Ecto neural progenitor cell (in vitro differentiated cells): ENCODE data around the gene SERGEF.
"Not testable (repeated sequence)": the region's sequence is repeated elsewhere in the genome, so short reads cannot be mapped to it uniquely, and the experiment has no call there.

Experiments used
- DNase-seq: peaks from one replicate; pipeline ENCODE4 v3.0.0-alpha.2; 2018; ENCODE audit warnings: low spot score

The SERGEF gene

DNA sequence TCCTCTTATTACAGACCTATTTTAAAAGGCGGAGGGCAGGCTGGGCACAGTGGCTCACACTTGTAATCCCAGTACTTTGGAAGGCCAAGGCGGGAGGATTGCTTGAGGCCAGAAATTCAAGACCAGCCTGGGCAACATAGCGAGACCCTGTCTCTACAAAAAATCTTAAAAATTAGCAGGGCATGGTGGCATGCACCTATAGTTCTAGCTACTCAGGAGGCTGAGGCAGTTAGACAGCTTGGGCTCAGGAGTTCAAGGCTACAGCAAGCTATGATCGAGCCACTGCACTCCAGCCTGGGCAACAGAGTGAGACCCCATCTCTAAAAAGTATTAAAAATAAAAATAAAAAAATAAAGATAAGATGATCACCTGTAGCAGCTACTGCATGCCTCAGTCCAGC is 12.7 kb downstream of the SERGEF start:
- DNase-seq = not testable (repeated sequence)

DNA sequence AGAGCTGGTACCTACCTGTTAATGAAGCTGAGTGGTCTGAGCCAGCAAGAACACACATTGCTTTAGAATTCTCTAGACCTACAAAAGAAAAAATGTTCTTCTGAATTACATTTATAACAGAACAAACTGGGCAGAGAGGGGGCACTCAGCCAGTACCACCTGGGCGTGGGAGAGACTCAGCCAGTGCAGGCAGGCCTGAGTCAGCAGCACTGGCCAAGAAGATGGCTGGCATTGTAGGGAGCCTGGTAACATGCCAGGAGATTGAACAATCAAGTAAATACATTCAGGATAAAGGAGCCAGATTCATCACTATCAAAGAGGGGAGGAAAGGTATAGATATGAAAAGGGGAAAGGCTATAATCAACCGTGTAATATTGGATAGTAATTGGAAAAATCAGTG is 19.9 kb downstream of the SERGEF start:
- no peak for DNase-seq

DNA sequence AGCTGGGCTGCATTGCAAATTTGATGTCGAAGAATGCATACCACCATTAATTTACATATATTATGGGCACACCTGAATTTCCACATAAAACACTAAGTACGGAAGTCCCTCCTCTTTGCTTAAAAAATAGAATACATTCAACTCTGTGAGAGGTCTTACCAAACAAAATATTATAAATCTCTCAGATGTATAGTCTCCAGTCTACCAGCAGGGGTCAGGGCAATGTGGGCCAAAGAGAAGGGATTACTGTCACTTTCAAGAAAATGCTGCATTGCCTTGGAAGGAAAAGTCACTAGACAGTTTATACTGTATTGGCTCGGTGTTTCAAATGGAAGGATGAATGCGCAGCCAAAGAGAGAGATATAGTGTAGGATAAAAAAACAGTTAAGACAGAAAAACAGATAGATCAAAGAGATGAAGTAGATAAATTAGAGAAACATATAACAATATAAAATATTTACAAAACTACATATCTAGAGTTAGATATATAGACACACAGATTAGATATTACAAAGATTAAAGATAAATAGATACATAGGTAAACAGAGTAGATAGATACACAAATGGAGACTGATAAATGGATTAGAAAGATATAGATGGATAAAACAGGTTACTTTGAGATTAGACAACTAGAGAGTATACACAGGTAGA is 20.9 kb downstream of the SERGEF start:
- DNase-seq = no peak

DNA sequence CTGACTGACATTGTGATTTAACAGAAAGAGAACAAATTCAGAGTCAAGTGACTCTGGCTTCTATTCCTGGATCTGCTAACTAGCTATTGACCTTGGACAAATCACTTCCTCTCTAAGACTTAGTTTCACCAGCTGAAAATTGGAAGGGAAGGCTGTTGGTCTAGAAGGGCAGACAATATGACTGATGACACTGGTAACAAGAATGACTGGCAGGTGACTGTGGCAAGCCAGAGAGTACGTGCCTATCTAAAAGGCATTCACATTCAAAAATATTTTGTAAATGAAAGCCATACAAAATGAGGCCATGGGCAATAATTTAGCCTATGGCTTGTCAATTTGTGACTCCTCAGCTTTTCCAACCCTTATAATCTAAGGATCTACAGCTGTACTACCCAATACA is 23.5 kb downstream of the SERGEF start:
- no peak for DNase-seq

DNA sequence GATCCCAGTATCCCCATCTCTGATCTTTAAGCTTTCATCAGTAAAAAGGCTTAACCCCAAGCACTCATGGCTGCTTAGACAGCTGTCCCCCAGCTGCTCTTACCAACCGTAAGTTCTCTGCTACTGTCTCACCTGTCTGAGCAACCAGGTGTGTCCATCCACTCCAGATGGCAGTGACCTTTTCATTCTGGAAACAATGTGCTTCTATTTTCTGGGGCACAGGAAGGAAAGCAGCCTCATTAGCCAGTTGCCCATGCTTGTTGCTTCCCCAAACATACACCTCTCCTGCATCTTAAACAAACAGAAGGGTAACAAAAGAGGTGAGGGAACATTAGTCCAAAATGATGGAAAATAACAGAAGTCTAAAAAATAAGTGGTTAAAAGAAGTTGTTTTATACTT is 24.4 kb downstream of the SERGEF start:
- no peak for DNase-seq

DNA sequence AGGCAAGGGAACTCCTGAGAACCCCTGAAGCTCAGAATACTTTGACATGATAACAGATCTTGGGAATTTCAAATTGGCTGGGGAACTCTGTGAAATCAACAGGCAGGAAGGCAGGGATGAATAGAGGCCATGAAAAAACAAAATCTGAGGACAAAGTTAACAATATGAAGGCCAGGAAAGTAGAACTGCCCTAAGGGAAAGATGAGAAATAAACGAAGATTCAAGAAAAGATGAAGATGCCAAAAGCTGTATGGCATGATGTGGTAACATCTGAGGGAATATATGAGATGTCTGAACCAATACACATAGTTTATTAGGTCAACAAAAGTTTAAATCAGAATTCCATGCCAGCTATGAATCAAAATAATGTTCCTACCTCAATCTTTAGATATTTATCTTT is 25.0 kb downstream of the SERGEF start:
- DNase-seq = no peak

DNA sequence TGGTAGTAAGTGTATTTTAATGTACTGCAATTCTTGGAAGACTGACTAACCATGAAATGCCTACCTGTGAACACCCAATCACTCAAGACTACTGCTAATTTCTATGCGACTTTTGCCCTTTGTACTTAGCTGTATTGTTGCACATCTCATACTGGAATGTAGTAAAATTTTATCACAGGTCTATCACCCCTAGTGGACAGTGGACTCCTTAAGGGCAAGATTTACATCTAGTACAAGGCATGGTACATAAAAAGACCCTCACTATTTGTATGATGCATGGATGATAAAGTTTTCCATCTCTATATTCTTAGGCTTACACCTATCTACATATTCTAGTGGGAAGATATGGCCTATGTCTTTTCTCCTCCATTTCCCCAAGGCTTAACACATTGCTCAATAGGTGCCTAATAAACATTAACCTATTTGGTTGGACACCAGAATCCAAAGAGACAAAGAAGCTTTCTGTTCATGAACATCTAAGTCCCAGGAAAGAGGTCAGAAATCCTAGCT is 26.1 kb downstream of the SERGEF start:
- DNase-seq = no peak

DNA sequence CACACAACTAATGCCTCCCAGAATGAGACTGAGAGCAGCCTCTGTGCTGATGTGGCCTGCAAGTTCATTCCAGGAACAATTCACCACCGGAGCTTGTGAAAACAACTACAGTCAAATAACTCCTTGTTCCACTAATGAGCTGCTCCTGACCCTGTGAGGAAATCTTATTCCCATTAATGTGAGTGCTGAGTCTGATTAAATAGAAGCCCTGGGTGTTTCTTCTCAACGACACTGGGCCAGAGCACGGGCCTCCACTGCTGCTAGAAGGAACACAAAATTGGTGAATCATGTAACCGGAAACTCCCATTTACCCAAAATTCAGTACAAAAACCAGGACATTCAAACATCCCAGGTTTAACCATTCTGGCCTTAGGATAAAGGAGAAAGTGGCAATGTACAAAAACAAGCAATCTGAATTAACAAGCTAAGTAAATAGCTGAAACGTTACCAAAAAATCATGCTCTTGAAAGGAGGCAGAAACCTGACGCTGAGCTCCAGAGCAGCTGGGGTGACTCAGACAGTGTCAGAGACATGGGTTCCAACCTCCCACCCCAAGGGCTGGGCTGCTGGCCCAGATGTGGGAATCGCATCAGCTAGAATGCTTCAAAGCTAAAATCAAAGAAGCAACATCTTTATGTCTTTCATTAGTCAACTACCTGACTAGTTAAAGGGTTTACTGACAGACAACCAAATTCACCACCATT is 26.7 kb downstream of the SERGEF start:
- no peak for DNase-seq

DNA sequence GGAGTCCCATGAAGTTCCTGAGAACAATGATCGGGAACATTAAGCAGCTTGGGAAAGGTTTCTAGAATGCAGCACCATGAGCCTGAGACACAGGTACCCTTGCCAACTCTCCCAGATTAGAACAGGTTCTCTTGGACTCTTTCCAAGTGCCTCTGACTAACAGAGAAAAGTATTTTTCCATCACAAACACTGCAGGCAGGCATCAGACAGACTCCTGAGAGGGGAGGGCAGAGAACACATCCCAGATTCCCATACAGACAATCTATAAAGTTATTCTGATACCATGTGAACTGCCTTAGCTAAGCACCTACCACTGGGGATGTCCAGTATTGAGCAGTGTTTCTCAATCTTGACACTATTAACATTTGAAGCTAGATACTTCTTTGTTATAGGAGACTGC is 27.3 kb downstream of the SERGEF start:
- no peak for DNase-seq

DNA sequence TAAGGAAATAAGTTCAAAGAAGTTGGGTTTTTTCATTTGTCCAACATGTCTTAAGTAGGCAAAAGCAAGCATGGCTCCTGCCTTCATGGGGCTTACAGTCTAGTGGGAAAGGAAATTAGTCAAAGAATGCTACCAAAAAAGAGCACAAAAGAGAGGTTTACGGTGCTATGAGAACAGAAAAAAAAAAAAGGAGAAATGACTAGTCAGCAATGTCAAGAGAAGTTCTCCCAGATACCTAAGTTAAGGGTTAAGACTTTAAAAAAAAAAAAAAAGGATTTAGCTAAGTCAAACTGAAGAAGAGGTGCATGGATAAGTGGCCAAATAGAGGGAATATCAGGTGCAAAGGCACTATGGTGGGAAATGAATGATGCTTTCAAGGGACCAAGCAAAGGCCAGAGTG is 29.3 kb downstream of the SERGEF start:
- no peak for DNase-seq

DNA sequence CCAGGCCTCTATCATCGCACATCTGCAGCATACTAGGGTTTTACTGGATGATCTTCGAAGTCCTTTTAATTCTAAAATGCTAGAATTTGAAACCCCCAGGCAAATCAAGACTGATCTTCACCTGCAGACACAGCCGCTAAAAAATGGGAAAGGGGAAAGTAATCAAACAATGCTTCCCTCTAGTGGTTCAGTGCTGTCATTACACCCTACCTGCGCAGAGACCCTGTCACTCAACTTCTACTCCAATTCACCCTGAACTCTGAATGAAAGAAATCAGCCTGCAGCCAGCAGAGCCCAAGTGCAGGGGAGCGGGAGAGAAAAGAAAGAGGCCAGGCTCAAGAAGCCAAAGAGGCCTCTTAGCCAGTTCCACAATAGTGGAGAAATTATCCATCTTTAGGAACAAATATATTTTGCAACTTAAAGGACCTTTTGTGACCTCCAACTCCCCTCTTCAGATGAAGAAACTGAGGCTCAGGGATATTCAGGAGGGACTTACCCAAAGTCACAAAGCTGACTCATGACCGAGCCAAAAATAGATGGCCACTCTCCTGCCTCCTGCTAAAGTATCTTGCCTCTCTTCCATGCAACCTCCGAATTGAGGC is 33.0 kb downstream of the SERGEF start:
- DNase-seq = peak; percentile 51

DNA sequence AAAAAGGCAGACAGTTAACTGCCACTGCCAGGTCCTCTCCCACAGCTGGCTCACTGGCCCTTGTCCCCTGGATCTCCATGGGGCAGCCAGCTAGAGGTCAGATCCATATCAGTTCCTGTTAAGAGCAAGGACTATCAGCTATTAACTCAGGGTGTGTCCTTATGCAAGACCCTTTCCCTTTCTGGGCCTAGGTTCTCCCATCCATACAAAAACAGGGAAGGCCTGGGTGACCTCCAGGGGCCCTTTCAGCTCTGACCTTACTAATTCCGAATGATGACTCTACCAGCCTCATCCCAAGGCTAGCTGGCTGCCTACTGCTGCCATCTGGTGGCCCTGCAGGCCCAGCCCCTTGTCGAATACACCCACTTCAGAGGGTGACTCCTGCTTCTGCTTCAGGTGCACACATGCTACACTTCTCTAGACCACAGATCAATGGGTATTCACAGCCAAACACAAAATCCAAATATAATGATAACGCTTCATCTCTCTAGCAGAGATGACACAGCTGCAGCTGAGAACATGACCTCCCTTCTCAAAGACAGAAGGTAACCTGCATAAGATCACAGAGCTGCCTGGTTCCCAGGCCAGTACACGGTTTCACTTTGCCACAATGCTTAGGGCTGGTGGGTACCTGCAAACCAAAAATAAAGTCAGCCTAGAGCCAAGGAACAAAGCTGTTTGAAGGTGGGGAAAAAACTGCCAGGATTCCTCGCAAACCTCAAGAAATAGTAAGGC is 34.1 kb downstream of the SERGEF start:
- DNase-seq = peak; percentile 76

DNA sequence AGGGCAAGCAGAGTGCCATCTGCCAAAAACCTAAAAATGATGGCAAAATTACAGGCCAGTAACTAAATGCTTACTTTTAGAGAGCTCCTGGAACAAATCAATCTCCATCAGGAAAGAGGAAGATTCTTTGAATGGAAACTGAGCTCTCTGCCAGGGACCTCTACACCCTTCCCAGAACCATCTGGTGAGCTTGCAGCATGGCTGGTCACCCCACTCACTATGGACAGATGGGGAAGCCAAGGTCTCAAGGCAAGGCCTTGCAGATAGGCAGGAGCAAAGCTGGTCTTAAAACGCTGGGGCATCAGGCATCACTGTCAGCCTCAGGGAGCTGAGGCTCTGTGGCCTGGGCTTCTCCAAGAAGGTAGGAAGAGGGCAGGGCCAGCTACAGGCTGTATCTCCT is 36.2 kb downstream of the SERGEF start:
- no peak for DNase-seq

DNA sequence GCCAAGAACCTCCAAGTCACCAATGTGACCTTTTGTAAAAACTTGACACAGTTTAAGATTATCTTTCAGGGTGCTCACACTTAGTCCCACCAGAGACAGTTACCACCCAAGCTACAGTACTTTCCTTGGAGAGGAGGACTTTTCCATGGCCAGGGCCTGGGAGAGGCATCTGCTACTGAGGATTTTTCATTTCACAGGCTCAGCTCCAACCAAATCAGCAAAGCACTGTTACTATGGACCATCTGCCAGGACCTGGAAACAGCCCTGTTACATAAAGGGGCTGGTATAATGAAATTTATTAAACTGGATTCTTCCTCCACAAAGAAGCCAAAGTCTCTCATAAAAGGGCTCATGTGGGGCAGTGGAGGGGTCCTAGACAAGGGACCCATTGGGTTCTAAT is 38.6 kb downstream of the SERGEF start:
- DNase-seq = no peak

DNA sequence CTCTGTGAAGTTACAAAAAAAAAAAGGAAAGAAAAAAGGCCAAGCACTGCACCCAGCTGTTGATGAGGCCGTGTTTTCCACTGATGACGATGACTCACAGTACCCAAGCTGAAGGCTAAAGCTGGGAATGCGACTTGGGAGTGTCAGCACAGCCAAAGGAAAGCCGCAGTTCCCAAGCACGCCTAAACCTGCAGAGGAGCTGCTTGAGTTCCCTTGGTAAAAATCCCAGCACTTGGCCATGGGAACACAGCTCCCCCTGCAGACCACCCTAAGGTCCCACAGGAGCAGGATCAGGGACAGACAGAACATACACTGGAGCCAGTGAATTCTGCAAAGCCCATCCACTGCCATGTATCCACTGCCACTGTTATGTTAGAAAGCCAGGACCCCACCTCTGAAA is 39.9 kb downstream of the SERGEF start:
- DNase-seq = peak; percentile 73

DNA sequence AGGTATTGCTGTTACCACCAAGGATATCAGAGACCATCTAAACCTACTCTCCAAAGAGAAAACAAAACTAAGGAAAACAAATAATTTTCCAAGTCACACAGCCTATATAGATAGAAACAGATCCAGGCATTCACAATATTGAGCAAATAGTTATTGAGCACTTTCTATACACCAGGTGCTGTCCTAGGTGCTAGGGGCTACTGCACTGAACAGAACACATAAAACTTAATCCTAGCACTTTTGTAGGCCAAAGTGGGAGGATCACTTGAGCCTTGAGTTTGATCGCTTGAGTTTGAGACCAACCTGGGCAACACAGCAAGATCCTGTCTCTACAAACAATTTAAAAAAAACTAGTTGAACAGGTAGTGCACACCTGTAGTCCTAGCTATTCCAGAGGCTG is 44.6 kb downstream of the SERGEF start:
- DNase-seq = no peak

DNA sequence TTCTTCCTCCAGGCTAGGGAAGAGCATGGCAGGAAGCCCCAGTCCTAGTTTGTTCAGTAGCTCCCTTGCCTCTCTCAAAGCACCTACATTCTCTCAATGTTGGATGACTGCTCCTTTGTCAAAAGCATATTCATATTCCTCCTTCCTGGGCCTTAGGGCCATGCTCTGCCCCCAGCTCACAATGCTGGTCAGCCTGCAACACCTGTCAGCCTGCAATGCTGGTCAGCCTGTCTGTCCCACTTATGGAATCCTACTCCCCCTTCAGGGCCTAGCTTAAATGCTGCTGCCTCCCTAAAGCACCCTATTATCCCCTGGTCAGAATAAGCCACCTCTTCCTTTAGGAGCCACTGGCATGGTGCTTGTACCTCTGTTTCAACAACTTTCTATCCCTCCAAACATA is 45.2 kb downstream of the SERGEF start:
- no peak for DNase-seq

DNA sequence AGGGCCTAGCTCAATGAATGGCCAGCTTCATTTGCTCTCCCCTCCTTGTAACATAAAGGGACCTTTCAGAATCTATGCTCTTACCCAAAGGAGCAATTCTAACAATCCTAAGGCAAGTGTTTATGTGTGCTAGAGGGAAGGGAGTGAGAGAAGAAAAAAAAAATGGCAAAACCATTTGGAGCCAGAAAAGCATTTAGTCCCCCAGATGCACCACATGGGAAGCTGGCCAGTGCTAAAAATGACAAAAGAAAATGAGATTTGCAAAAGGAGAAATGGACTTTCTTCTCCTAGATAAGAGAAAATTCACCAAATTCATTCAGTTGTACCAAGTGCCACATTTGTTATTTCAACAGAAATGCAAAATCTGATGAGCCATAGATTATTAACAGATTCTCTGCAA is 52.8 kb downstream of the SERGEF start:
- no peak for DNase-seq

DNA sequence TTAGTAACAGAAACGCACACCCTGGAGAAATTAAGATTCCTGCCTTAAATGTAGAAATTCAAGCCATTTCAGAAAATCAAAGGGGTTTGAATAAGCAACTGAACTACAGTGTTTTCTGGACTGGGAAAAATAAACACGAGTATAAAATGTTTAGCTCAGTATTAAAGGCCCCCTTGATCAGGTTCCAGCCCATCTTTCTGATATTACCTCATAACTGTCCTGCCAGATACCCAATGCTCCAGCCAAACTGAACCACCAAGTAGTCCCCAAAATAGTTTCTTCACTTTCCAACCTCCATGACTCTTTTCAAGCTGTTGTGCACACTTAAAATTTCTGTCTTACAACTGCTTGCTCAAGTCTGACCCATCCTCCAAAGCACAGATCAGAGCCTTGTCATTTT is 54.4 kb downstream of the SERGEF start:
- no peak for DNase-seq

DNA sequence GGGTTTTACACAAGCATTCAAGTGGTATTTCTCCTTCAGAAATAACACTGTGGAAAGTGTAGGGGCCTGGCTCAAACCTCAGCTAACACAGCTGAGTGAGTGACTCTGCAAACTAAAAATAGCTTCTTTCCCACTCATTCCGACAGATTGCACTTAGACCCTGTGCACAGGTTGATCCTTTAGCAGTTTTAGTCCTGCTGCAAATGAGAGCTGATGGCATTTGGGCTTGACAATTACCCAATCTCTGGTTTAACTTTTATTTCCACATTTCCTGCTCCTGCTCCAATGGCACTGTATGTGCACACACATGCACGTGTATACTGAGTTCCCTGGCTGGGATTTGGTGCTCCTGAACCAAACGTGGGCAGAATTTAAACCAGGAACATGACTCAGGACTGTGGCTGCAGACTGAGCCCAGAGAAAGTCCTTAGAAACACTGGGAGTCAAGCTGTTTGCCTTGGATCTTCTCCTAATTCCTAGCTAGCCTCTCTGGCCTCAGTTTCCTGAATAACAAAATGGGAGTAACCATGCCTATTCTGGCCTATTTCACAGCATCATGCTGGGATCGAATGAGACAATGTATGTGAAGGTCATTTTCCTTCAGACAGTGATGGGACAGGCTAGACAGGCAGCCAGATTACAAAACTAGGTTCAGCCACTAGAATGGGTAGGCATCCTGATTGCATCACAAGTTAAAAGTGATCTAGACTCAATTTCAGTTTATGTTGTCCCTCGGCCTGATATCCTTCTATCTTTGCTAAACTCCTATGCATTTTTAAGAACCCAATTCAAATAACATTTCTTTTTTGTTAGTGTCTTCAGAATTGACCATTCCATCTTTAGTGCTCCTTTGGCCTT is 58.2 kb downstream of the SERGEF start:
- no peak for DNase-seq

DNA sequence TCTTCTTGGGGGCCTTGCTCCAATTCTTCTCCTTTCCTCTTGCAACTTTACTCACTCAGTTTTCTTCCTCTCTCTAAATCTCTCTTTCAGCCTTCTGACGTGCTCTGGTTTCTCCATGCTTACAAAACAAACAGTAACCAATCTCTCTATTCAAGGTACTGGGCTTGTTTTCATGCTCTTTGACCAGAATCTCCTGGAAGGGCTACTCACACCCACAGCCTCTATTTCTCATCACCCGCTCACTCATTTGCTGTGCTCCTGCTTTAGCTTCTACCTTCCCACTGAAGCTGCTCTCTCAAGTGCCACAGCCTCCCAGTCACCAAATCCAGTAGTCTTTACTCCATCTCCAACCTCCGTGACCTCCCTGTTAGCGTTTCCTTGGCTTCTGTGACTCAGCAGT is 60.4 kb downstream of the SERGEF start:
- DNase-seq = no peak
